Measurements from ENCODE around the gene E2F3. TPM values are rescaled to one million over a fixed set of nuclear protein-coding genes. Genes with fewer than 3 reads are reported as not detected.

E2F3 gene
- total RNA-seq, 1 donor from 2014 or later: 3.1 TPM

GRCh38 chr6:20534295-20535262 lies 132.9 kb downstream of the E2F3 start, which contains the start of gene CDKAL1:
Gene CDKAL1 (plus strand): TSS chr6:20534457. CDS start chr6:20546351, 11,894 bp downstream.
- H3K27ac ChIP-seq (ENCODE audit: low read depth, low read length): peak within 1 kb of the TSS; percentile 87
- peaks cover 6 to 15% (median 13%) of the 10 kb centered on the region in 3 donors for H3K4me1 ChIP-seq (ENCODE audit: control insufficient read depth in 3 of 3, insufficient read depth in 3 of 3, low read length in 3 of 3)
- peaks cover 0 to 3% (median 2%) of the 10 kb centered on the region in 3 donors for H3K36me3 ChIP-seq (ENCODE audit: control insufficient read depth in 3 of 3, insufficient read depth in 3 of 3, low read length in 3 of 3)
- no peaks in the 10 kb centered on the region for H3K9me3 ChIP-seq (ENCODE audit: control insufficient read depth in 3 of 3, low read length in 3 of 3)
- peak within 1 kb of the TSS; percentile 95 to 98 (median 96) for H3K4me3 ChIP-seq (ENCODE audit: low read length in 3 of 3)
- no peaks in the 10 kb centered on the region for H3K27me3 ChIP-seq (ENCODE audit: control insufficient read depth in 3 of 3, insufficient read depth in 3 of 3, low read length in 3 of 3)
- peak within 1 kb of the TSS; percentile 84 to 89 (median 85) for H3K9ac ChIP-seq (ENCODE audit: low read depth in 1 of 3, low read length in 3 of 3)

GRCh38 chr6:20538131-20538662 lies 136.5 kb downstream of the E2F3 start:
- Histone ChIP-seq H3K4me1 (ENCODE audit: control insufficient read depth in 3 of 3, insufficient read depth in 3 of 3, low read length in 3 of 3) (peaks cover 18 to 33% (median 23%) of the 10 kb centered on the region in 3 donors), H3K27me3 (ENCODE audit: control insufficient read depth in 3 of 3, insufficient read depth in 3 of 3, low read length in 3 of 3) (no peaks in the 10 kb centered on the region), H3K4me3 (ENCODE audit: low read length in 3 of 3) (no peak overlapping the region), H3K9ac (ENCODE audit: low read depth in 1 of 3, low read length in 3 of 3) (no peak overlapping the region), H3K36me3 (ENCODE audit: control insufficient read depth in 3 of 3, insufficient read depth in 3 of 3, low read length in 3 of 3) (peaks cover 0 to 3% (median 2%) of the 10 kb centered on the region in 3 donors), H3K27ac (ENCODE audit: low read depth, low read length) (no peak overlapping the region), H3K9me3 (ENCODE audit: control insufficient read depth in 3 of 3, low read length in 3 of 3) (no peaks in the 10 kb centered on the region)

DNA sequence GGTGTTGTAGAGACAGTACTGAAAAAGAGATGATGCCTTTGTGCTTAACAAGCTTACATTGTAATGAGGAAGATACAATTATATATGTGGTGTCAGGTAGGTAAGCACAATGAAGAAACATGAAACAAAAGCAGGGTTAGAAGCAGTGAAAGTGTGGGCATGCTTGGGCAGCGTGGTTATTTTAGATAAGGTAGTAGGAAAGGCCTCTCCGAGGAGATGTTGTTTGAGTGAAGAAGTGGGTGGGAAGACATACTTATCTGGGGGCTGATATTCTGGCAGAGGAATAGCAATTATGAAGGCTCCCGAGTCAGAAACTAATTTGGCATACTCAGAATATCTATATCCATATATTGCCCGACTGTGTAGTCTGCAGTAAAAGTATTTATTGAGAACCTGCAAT lies 137.2 kb downstream of the E2F3 start:
- H3K9ac ChIP-seq (ENCODE audit: low read depth in 1 of 3, low read length in 3 of 3): no peak overlapping the region
- H3K9me3 ChIP-seq (ENCODE audit: control insufficient read depth in 3 of 3, low read length in 3 of 3): no peaks in the 10 kb centered on the region
- peaks cover 0 to 3% (median 2%) of the 10 kb centered on the region in 3 donors for H3K36me3 ChIP-seq (ENCODE audit: control insufficient read depth in 3 of 3, insufficient read depth in 3 of 3, low read length in 3 of 3)
- peaks cover 18 to 34% (median 23%) of the 10 kb centered on the region in 3 donors for H3K4me1 ChIP-seq (ENCODE audit: control insufficient read depth in 3 of 3, insufficient read depth in 3 of 3, low read length in 3 of 3)
- H3K4me3 ChIP-seq (ENCODE audit: low read length in 3 of 3): no peak overlapping the region
- no peak overlapping the region for H3K27ac ChIP-seq (ENCODE audit: low read depth, low read length)
- H3K27me3 ChIP-seq (ENCODE audit: control insufficient read depth in 3 of 3, insufficient read depth in 3 of 3, low read length in 3 of 3): no peaks in the 10 kb centered on the region

DNA sequence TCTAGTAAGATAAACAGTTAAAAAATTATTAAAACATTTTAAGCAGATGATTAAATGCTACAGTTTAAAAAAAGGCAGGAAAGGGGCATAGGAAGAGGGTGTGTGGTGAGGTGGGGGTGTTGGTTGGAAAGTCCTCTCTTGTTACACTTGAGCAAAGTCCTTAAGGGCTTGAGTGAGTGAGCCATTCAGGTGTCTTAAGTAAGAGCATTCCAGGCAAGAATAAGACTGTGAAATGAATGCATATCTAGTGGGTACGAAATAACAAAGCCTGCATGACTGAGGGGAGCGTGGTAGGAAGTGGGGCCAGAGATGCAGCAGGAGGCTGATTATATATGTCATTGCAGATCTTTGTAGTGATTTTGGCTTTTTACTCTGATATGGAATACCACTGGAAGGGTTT lies 137.7 kb downstream of the E2F3 start:
- Histone ChIP-seq H3K36me3 (ENCODE audit: control insufficient read depth in 3 of 3, insufficient read depth in 3 of 3, low read length in 3 of 3) (peaks cover 0 to 3% (median 2%) of the 10 kb centered on the region in 3 donors), H3K4me1 (ENCODE audit: control insufficient read depth in 3 of 3, insufficient read depth in 3 of 3, low read length in 3 of 3) (peaks cover 18 to 34% (median 23%) of the 10 kb centered on the region in 3 donors), H3K9ac (ENCODE audit: low read depth in 1 of 3, low read length in 3 of 3) (no peak overlapping the region), H3K27ac (ENCODE audit: low read depth, low read length) (peak overlapping the region; percentile 83), H3K27me3 (ENCODE audit: control insufficient read depth in 3 of 3, insufficient read depth in 3 of 3, low read length in 3 of 3) (no peaks in the 10 kb centered on the region), H3K9me3 (ENCODE audit: control insufficient read depth in 3 of 3, low read length in 3 of 3) (no peaks in the 10 kb centered on the region), H3K4me3 (ENCODE audit: low read length in 3 of 3) (no peak overlapping the region)

- H3K27me3 ChIP-seq (ENCODE audit: control insufficient read depth in 3 of 3, insufficient read depth in 3 of 3, low read length in 3 of 3): no peaks in the 10 kb centered on the region
- peak overlapping the region; percentile 83 for H3K27ac ChIP-seq (ENCODE audit: low read depth, low read length)
- H3K9ac ChIP-seq (ENCODE audit: low read depth in 1 of 3, low read length in 3 of 3): peak overlapping the region in 1 of 3 donors; percentile 35
- no peaks in the 10 kb centered on the region for H3K9me3 ChIP-seq (ENCODE audit: control insufficient read depth in 3 of 3, low read length in 3 of 3)
- H3K4me3 ChIP-seq (ENCODE audit: low read length in 3 of 3): no peak overlapping the region
- H3K36me3 ChIP-seq (ENCODE audit: control insufficient read depth in 3 of 3, insufficient read depth in 3 of 3, low read length in 3 of 3): peaks cover 0 to 6% (median 2%) of the 10 kb centered on the region in 3 donors
- H3K4me1 ChIP-seq (ENCODE audit: control insufficient read depth in 3 of 3, insufficient read depth in 3 of 3, low read length in 3 of 3): peaks cover 14 to 25% (median 15%) of the 10 kb centered on the region in 3 donors
Measured at GRCh38 chr6:20540683-20541082, 139.0 kb downstream of the E2F3 start.

DNA sequence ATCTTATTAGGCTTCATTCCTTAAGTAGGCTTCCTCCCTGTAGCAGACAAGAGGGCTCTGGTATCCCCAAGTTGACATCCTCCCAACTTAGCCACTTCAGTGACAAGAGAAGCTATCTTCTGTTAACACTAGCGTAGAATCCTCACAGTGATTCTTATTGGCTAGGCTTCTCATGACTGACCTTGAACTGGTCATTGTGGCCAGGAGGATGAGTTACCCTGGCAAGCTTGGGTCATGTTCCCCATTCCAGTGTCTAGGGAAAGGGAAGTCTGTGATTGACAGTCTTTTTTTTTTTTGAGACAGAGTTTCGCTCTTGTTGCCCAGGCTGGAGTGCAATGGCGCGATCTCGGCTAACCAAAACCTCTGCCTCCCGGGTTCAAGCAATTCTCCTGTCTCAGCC lies 139.7 kb downstream of the E2F3 start:
- peak overlapping the region; percentile 83 for H3K27ac ChIP-seq (ENCODE audit: low read depth, low read length)
- peaks cover 12 to 21% (median 14%) of the 10 kb centered on the region in 3 donors for H3K4me1 ChIP-seq (ENCODE audit: control insufficient read depth in 3 of 3, insufficient read depth in 3 of 3, low read length in 3 of 3)
- peak overlapping the region in 2 of 3 donors; percentile 25 to 57 for H3K4me3 ChIP-seq (ENCODE audit: low read length in 3 of 3)
- H3K36me3 ChIP-seq (ENCODE audit: control insufficient read depth in 3 of 3, insufficient read depth in 3 of 3, low read length in 3 of 3): peaks cover 0 to 8% (median 6%) of the 10 kb centered on the region in 3 donors
- peak overlapping the region in 1 of 3 donors; percentile 48 for H3K9ac ChIP-seq (ENCODE audit: low read depth in 1 of 3, low read length in 3 of 3)
- H3K27me3 ChIP-seq (ENCODE audit: control insufficient read depth in 3 of 3, insufficient read depth in 3 of 3, low read length in 3 of 3): no peaks in the 10 kb centered on the region
- no peaks in the 10 kb centered on the region for H3K9me3 ChIP-seq (ENCODE audit: control insufficient read depth in 3 of 3, low read length in 3 of 3)

DNA sequence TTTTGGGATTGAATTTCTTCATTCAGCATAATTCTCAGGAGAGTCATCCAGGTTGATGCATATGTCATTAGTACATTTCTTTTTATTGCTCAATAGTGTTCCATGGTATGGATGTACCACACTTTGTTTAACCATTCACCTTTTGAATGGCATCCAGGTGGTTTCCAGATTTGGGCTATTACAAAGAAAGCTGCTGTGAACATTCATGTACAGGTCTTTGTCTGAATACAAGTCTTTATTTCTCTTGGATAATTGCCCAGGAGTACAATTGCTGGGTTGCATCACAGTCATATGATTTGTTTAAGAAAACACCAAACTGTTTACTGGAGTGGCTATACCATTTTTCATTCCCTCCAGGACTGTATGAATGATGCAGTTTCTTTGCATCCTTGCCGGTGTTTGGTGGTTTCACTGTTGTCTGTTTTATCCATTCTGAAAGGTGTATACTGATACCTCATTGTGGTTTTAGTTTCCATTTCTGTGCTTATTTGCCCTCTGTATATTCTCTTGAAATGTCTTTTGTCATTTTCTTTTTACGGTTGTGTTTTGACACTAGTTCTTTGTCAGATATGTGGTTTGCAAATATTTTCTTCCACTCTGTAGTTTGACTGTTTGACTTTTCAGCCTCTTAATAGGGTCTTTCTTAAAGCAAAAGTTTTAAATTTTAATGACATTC lies 141.4 kb downstream of the E2F3 start:
- H3K4me1 ChIP-seq (ENCODE audit: control insufficient read depth in 3 of 3, insufficient read depth in 3 of 3, low read length in 3 of 3): peaks cover 10 to 21% (median 12%) of the 10 kb centered on the region in 3 donors
- H3K27ac ChIP-seq (ENCODE audit: low read depth, low read length): no peak overlapping the region
- no peaks in the 10 kb centered on the region for H3K27me3 ChIP-seq (ENCODE audit: control insufficient read depth in 3 of 3, insufficient read depth in 3 of 3, low read length in 3 of 3)
- H3K4me3 ChIP-seq (ENCODE audit: low read length in 3 of 3): no peak overlapping the region
- no peak overlapping the region for H3K9ac ChIP-seq (ENCODE audit: low read depth in 1 of 3, low read length in 3 of 3)
- no peaks in the 10 kb centered on the region for H3K9me3 ChIP-seq (ENCODE audit: control insufficient read depth in 3 of 3, low read length in 3 of 3)
- H3K36me3 ChIP-seq (ENCODE audit: control insufficient read depth in 3 of 3, insufficient read depth in 3 of 3, low read length in 3 of 3): peaks cover 0 to 11% (median 8%) of the 10 kb centered on the region in 3 donors

Small RNA genes within 50 kb of the gene (small RNA-seq; reads per million reads assigned to genes)
- gene RF00019: not detected
- gene RNU6-141P: not detected

Other genes with a start within 250 kb of the E2F3 start
- 8.9 TPM for gene MBOAT1, start 189.4 kb upstream of the E2F3 start, total RNA-seq
- gene CDKAL1, start 132.6 kb downstream of the E2F3 start, total RNA-seq: 42.8 TPM

Measured in skeletal muscle tissue (tissue), 5 donors.